ENCODE results near the gene PIGZ. TPM values are rescaled to one million over a fixed set of nuclear protein-coding genes. Genes with fewer than 3 reads are reported as not detected.

Gene PIGZ
- total RNA-seq, 1 experiment from 2014 or later: 0.98 TPM

- no peak for DNase-seq (ENCODE audit: low read depth)
Observed at GRCh38 chr3:196983186-196983585, 14.6 kb upstream of the PIGZ start.

DNA sequence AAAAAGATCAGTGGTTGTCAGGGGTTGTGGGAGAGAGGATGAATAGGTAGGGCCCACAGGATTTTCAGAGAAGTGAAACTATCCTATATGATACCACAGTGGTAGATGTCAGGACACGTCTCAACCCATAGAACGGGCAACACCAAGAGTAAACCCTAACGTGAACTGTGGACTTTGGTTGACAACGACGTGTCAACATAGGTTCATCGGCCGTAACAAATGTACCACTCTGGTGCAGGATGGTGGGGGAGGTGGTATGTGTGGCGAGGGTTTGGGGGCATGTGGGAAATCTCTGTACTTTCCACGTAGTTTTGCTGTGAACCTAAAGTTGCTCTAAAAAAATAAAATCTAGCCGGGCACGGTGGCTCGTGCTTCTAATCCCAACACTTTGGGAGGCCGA lies 13.0 kb upstream of the PIGZ start:
- no peak for DNase-seq (ENCODE audit: low read depth)

- DNase-seq (ENCODE audit: low read depth): no peak
Observed at GRCh38 chr3:196979545-196979944, 10.9 kb upstream of the PIGZ start.

DNA sequence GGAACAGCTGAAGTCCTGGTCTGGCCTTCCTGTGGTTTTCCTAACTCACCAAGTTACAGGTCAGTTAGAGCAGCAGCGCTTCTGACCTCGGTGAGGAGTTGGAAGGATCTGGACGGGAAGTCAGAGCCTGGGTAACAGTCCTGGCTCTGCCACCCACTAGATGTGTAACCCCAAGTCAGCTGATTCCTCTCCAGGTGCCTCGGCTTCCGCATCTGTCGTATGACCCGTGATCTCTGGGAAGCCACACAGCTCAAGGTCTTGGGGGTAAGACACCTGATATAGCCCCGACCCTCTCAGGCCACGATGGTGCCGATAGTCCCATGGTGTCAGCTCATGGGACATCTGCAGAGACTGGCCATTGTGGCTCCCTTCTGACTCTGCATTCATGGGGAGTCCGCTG lies 8.3 kb upstream of the PIGZ start:
- no peak for DNase-seq (ENCODE audit: low read depth)

DNA sequence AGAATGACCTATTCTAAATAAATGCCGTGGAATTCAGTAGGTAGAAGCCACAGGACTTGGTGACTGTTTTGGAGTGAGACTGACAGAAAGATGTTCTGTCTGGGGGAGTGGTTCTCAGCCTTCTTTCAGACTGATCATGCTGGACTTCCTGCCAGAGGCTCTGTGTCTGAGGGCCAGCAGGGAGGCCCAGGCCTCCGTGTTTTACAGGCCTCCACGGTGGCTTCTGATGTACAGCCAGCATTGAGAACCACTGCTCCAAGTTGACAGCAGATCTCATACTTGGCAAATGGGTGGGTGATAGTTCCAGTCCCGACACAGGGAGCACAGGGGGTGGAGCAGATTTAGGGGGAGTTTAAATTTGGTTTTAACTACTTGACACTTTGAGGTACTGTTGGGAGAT lies 6.7 kb upstream of the PIGZ start:
- no peak for DNase-seq (ENCODE audit: low read depth)

DNA sequence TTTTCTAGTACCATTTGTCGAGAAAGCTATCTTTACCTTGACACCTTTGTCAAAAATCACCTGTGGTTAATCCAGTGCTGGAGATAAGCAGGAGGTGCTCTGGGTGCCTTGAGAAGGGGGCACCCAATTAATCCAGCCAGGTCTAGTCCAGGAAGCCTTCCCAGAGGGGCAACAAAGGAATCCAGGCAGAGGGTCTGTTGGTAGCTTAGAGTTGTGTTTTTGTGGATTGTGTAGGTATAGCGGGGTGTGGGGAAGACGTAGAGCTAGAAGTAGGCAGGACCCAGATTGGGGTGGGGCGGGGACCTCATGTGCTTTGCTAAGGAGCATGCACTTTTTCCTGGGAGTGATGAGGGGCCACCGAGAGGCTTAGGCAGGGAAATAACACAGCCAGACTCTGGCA lies 6.0 kb upstream of the PIGZ start:
- DNase-seq (ENCODE audit: low read depth): no peak

GRCh38 chr3:196971094-196971698 lies 2.6 kb upstream of the PIGZ start:
- DNase-seq (ENCODE audit: low read depth): peak; percentile 56

GRCh38 chr3:196970547-196971093 lies 2.0 kb upstream of the PIGZ start:
- no peak for DNase-seq (ENCODE audit: low read depth)

DNA sequence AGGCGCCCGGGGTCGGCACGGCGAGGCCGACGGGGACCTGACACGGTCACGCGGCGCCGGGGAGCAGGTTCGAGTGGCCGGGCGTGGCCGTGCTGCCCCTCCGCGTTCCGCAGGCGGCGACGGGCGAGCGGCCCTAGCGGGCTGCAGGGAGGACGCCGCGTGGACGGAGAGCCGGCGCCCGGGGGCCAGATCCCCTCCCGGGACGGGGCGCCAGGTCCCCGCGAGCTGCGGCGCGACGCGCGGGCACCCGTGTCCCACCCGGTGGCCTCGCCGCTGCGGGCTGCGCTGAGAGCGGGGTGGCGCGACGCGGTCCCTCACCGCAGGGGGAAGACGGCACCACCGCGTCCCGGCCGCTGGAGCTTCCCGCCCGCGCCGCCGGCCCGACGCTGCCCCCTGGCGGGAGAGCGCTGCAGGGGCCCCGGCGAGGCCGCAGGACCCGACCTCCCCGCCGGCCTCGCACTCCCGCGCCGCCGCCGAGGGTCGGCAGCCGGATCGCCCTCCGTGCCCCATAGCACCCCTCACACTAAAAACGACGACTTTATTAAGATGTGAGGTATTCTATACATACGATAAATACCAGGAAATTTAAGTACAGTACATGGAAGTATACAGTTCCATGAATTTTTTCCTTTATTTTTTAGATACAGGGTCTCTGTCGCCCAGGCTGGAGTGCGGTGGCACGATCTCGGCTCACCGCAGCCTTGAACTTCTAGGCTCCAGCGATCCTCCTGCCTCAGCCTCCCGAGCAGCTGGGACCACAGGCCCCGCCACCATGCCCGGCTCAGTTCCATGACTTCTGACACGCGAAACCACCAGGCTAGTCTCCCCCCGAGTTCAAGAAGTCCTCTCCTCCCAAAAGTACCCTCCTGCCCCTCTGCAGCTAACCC lies 1.3 kb upstream of the PIGZ start:
- DNase-seq (ENCODE audit: low read depth): peak; percentile 54

GRCh38 chr3:196969134-196969659 lies 564 bp upstream of the PIGZ start:
- no peak for DNase-seq (ENCODE audit: low read depth)

DNA sequence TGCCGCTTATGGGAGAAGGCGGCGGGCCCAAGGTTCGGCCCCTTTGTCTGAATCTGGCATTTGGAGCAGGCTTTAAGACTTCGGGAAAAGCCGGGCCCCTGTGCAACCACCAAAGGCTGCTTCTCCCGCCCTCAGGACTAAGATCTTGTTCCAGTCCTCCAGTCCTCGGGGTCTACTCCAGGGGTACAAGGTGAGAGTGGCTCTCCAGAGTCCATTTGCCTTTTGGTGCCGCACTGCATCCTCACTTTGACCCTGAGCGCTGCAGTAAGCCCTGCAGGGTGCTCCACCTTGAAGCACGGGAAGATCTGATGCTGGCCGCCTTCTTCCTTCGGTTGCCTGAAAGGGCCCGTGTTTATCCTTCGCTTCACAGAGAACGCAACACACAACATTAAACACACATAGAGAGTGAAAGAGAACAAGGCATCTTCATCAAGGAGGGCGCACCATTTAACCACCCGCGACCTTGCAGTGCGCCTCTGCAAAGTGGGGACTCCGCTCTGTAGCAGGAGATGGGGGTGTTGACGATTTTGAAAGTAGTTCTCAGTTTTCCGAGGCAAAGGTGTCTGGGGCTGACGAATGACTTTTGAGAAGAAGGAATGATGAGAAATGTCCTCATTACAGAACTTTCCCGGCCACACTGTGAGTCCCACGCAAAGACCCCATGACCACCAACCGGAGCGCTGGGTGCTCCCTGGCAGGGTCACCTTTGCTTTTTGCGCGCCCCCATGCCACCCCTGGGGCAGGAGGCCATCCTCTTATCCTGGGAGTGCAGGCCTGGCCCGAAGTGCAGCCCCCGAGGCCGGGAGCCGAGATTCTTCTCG lies 1.0 kb downstream of the PIGZ start:
- no peak for DNase-seq (ENCODE audit: low read depth)

DNA sequence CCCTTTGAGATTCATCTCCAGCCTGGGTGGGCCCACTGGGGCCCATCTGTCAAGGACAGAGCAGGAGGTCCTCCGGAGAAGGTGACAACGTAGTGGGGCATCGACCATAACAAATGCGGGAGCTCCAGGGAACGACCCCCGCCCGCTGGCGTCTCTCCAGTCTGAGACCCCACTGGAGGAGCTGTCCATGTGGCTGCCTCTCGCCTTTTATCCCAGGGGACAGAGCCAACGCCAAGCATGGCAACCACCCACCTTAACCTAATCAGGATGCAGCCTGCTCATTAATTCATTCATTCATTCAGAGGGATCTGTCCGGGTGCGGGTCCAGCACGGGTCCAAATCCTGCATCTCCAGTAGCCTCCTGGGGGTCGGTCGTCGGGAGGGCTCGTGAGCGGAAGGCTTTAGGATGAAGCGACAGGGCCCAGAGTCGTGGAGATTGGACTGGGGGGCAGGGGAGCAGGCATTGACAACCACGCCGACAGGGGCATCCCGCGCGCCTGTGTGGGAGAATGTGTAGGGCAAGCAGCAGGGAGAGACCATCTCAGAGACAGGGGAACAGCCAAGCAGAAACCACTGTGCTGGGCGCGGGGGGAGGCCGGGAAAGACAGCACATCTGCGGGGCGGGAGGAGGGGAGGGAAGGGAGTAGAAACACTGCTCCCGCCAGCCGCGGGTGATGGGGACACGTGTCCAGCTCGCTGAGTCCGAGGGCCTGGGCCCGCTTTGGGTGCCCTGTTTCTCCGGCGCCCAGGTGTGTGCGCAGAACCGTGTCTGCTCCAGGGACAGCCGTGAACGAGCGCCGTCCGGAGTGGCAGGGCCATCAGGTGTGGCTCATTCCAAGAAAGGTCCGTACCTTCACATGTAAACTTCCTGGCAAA lies 1.9 kb downstream of the PIGZ start:
- no peak for DNase-seq (ENCODE audit: low read depth)

DNA sequence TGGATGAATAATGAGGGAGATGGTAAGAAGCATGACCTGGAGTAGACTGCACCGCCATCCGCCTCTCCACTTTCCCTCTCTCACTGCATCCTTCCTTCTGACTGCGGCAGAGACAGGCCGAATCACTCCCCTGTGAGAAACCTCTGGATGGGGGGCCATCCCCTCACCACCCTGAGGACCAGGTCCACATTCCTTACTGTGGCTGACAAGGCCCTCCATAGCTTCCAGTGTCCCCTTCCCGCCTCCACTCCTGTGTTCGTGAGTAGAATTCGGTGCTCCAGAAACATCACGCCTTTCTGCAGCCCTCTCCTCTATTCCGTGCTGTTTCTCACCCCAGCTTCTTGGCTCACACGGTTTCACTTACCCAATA lies 2.8 kb downstream of the PIGZ start:
- DNase-seq (ENCODE audit: low read depth): no peak

- DNase-seq (ENCODE audit: low read depth): no peak
Observed at GRCh38 chr3:196965112-196965803, 3.4 kb downstream of the PIGZ start.

DNA sequence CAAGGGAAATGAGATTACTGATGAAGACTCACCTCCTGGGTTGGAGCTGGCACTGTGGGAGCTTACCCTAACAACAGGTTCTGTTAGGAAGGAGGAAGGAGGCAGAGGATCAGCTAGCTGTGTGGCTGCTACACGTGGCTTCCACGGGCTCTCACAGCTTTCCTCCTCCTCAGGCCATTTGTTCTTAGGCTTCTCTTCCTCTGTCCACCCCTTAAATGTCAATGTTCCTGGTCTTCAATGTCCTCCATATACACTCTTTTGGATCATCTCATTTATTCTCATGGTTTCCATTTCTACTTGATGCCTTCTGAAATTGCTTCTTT lies 5.0 kb downstream of the PIGZ start:
- no peak for DNase-seq (ENCODE audit: low read depth)

DNA sequence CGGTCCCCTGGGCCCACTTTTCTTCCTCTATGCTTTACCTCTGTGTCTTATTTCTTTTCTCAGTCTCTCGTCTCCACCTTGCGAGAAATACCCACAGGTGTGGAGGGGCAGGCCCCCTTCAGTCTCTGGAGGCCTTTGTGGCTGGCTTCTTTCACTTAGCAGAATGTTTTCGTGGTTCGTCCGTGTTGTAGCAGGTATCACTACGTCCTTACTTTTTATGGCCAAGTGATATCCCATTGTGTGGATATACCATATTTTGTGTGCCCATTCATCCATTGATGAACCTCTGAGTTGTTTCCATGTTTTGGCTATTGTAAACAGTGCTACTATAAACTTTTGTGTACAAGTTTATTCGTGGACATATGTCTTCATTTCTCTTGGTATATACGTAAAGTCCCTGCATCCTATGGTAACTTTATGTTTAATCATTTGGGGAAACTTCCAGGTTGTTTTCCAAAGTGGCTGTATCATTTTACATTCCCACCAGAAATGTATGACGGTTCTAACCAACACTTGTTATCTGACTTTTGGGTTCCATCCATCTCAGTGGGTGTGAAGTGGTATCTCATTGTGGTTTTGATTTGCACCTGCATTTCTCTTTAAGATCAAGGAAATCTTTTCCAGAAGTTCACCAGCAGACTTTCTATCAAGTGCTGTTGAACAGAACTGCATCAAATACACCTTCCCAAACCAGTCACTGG lies 5.6 kb downstream of the PIGZ start:
- no peak for DNase-seq (ENCODE audit: low read depth)

- DNase-seq (ENCODE audit: low read depth): no peak
Observed at GRCh38 chr3:196962108-196962929, 6.3 kb downstream of the PIGZ start.

DNA sequence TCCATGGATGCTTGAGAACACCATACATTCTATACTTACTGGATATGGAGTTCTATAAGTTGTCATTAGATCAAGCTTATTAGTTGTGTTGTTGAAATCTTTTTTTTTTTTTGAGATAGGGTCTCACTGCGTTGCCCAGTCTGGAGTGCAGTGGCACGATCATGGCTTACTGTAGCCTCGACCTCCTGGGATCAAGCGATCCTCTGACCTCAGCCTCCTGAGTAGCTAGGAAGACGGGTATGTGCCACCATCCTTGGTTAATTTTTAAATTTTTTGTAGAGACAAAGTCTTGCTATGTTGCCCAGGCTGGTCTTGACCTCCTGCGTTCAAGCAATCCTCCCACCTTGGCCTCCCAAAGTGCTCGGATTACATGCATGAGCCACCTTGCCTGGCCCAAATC lies 13.8 kb downstream of the PIGZ start:
- no peak for DNase-seq (ENCODE audit: low read depth)

- no peak for DNase-seq (ENCODE audit: low read depth)
Observed at GRCh38 chr3:196951371-196951770, 17.3 kb downstream of the PIGZ start.

Measured in HT1080 (cell line).